ENCODE data around the gene PDE4B. TPM values are rescaled to one million over a fixed set of nuclear protein-coding genes. Genes with fewer than 3 reads are reported as not detected.

The PDE4B gene
- total RNA-seq, 1 experiment from 2014 or later = 1.4 TPM

- H3K4me1 ChIP-seq (ENCODE audit: insufficient read depth, low read length) = peaks cover 1% of the 10 kb centered on the region; the same call in 1 of the 2 replicates
- H3K9ac ChIP-seq (ENCODE audit: low read length) = no peak overlapping the region
- DNase-seq (no peak), ATAC-seq (no peak)
- no TSS peak for BruUV-seq (replicated peaks)
- no peaks in the 10 kb centered on the region for H3F3A ChIP-seq (ENCODE audit: low read length, unreplicated experiment)
- H3K27ac ChIP-seq (ENCODE audit: low read length) = no peak overlapping the region
- intact Hi-C loops (cut with micrococcal nuclease) = no loop called here
- H3K27me3 ChIP-seq (ENCODE audit: low read length) = no peaks in the 10 kb centered on the region
- no peaks in the 10 kb centered on the region for H3K36me3 ChIP-seq (ENCODE audit: low read depth, low read length)
- ChIA-PET CTCF (no interaction called here), POLR2A (ENCODE audit: unreplicated experiment) (no interaction called here)
- H3K9me2 ChIP-seq (replicated peaks; ENCODE audit: low read length) = no peaks in the 10 kb centered on the region
- no peak overlapping the region for H3K4me2 ChIP-seq (ENCODE audit: low read length)
- H3K4me3 ChIP-seq (ENCODE audit: low read length) = no peak overlapping the region
- no peak for TF ChIP-seq CTCF (conservative IDR thresholded peaks at IDR 0.05; ENCODE audit: low read depth, low read length)
- no peak for TF ChIP-seq EZH2 (IDR thresholded peaks at IDR 0.05; ENCODE audit: low read length, unreplicated experiment)
- no peak for TF ChIP-seq EZH2phosphoT487 (IDR thresholded peaks at IDR 0.05; ENCODE audit: borderline replicate concordance, low read length)
- no peak overlapping the region for H2AFZ ChIP-seq (ENCODE audit: low read length)
- no peaks in the 10 kb centered on the region for H3K9me3 ChIP-seq (ENCODE audit: low read length)
- no peaks in the 10 kb centered on the region for H4K20me1 ChIP-seq (ENCODE audit: low read length)
- no peaks in the 10 kb centered on the region for H3K79me2 ChIP-seq (ENCODE audit: low read length)
These were observed 104.8 kb downstream of the PDE4B start for GRCh38 chr1:65897485-65897884.

GRCh38 chr1:65904681-65905083, 112.0 kb downstream of the PDE4B start:
- Histone ChIP-seq H3K27ac (ENCODE audit: low read length) (no peak overlapping the region), H3K4me1 (ENCODE audit: insufficient read depth, low read length) (no peaks in the 10 kb centered on the region), H3F3A (ENCODE audit: low read length, unreplicated experiment) (no peaks in the 10 kb centered on the region), H3K36me3 (ENCODE audit: low read depth, low read length) (no peaks in the 10 kb centered on the region), H3K79me2 (ENCODE audit: low read length) (no peaks in the 10 kb centered on the region), H3K9ac (ENCODE audit: low read length) (no peak overlapping the region), H3K4me3 (ENCODE audit: low read length) (no peak overlapping the region), H3K9me3 (ENCODE audit: low read length) (no peaks in the 10 kb centered on the region), H3K4me2 (ENCODE audit: low read length) (no peak overlapping the region), H4K20me1 (ENCODE audit: low read length) (no peaks in the 10 kb centered on the region), H2AFZ (ENCODE audit: low read length) (no peak overlapping the region), H3K27me3 (ENCODE audit: low read length) (peaks cover 37% of the 10 kb centered on the region), H3K9me2 (replicated peaks; ENCODE audit: low read length) (no peaks in the 10 kb centered on the region)
- TF ChIP-seq EZH2phosphoT487 (IDR thresholded peaks at IDR 0.05; ENCODE audit: borderline replicate concordance, low read length) (no peak), EZH2 (IDR thresholded peaks at IDR 0.05; ENCODE audit: low read length, unreplicated experiment) (no peak), CTCF (conservative IDR thresholded peaks at IDR 0.05; ENCODE audit: low read depth, low read length) (no peak)
- BruUV-seq (replicated peaks) = no TSS peak
- no peak for ATAC-seq
- DNase-seq = no peak
- intact Hi-C loops (cut with micrococcal nuclease) = no loop called here
- CTCF ChIA-PET = no interaction called here
- POLR2A ChIA-PET (ENCODE audit: unreplicated experiment) = no interaction called here

- Histone ChIP-seq H3K4me1 (ENCODE audit: insufficient read depth, low read length) (no peaks in the 10 kb centered on the region), H3K4me3 (ENCODE audit: low read length) (no peak overlapping the region), H3F3A (ENCODE audit: low read length, unreplicated experiment) (no peaks in the 10 kb centered on the region), H3K9me3 (ENCODE audit: low read length) (no peaks in the 10 kb centered on the region), H3K9ac (ENCODE audit: low read length) (no peak overlapping the region), H3K4me2 (ENCODE audit: low read length) (no peak overlapping the region), H3K36me3 (ENCODE audit: low read depth, low read length) (no peaks in the 10 kb centered on the region), H4K20me1 (ENCODE audit: low read length) (no peaks in the 10 kb centered on the region), H3K27ac (ENCODE audit: low read length) (no peak overlapping the region), H3K9me2 (replicated peaks; ENCODE audit: low read length) (no peaks in the 10 kb centered on the region), H3K79me2 (ENCODE audit: low read length) (no peaks in the 10 kb centered on the region), H3K27me3 (ENCODE audit: low read length) (peaks cover 60% of the 10 kb centered on the region), H2AFZ (ENCODE audit: low read length) (no peak overlapping the region)
- DNase-seq (no peak), ATAC-seq (no peak)
- intact Hi-C loops (cut with micrococcal nuclease) = no loop called here
- BruUV-seq (replicated peaks) = no TSS peak
- ChIA-PET CTCF (no interaction called here), POLR2A (ENCODE audit: unreplicated experiment) (no interaction called here)
- TF ChIP-seq EZH2 (IDR thresholded peaks at IDR 0.05; ENCODE audit: low read length, unreplicated experiment) = no peak
- no peak for TF ChIP-seq CTCF (conservative IDR thresholded peaks at IDR 0.05; ENCODE audit: low read depth, low read length)
- no peak for TF ChIP-seq EZH2phosphoT487 (IDR thresholded peaks at IDR 0.05; ENCODE audit: borderline replicate concordance, low read length)
These were observed 117.7 kb downstream of the PDE4B start for GRCh38 chr1:65910432-65910831.

Data from PC-3 (cell line).